Liver (tissue), 9 donors: ENCODE results near the gene TWF2. TPM values are rescaled to one million over a fixed set of nuclear protein-coding genes. Genes with fewer than 3 reads are reported as not detected.
A peak's percentile ranks its signal among the peaks of the same experiment; 100 is the strongest.

Source experiments
- DNase-seq: peaks from one replicate; pipeline ENCODE4 v3.0.0-alpha.2; 2017; ENCODE audit warnings: low spot score
- H3K27ac ChIP-seq, 2 donors: one replicate each; pipeline ENCODE4 v1.7.0; 2013; ENCODE audit warnings: inconsistent platforms in 2 of 2, low read length in 2 of 2, control low read depth in 1 of 2, low read depth in 1 of 2, mild to moderate bottlenecking in 1 of 2
- H3K27me3 ChIP-seq, 4 donors: one replicate each; pipeline versions ENCODE4 v1.6.1 to v1.7.0; 2013; ENCODE audit warnings: low read length in 3 of 4, inconsistent platforms in 1 of 4, mild to moderate bottlenecking in 1 of 4, moderate library complexity in 1 of 4; ENCODE audit not compliant: control insufficient read depth in 4 of 4, insufficient read depth in 4 of 4
- H3K36me3 ChIP-seq, 4 donors: one replicate each; pipeline versions ENCODE4 v1.6.1 to v1.7.0; 2013; ENCODE audit warnings: low read length in 3 of 4, mild to moderate bottlenecking in 3 of 4, low read depth in 1 of 4, moderate library complexity in 1 of 4; ENCODE audit not compliant: control insufficient read depth in 4 of 4, insufficient read depth in 3 of 4
- H3K4me1 ChIP-seq, 4 donors: one replicate each; pipeline versions ENCODE4 v1.6.1 to v1.7.0; 2013; ENCODE audit warnings: low read length in 3 of 4, mild to moderate bottlenecking in 3 of 4, moderate library complexity in 1 of 4; ENCODE audit not compliant: control insufficient read depth in 4 of 4, insufficient read depth in 4 of 4
- H3K4me3 ChIP-seq, 3 donors: one replicate each; pipeline versions ENCODE4 v1.6.1 to v1.7.0; 2013; ENCODE audit warnings: low read length in 3 of 3, control low read depth in 1 of 3, low read depth in 1 of 3, mild to moderate bottlenecking in 1 of 3
- H3K9ac ChIP-seq, 2 donors: one replicate each; pipeline ENCODE4 v1.7.0; 2013; ENCODE audit warnings: low read length in 2 of 2, mild to moderate bottlenecking in 2 of 2, moderate library complexity in 2 of 2, control low read depth in 1 of 2, low read depth in 1 of 2
- H3K9me3 ChIP-seq, 4 donors: one replicate each; pipeline versions ENCODE4 v1.6.1 to v1.7.0; 2013; ENCODE audit warnings: low read length in 3 of 4; ENCODE audit not compliant: control insufficient read depth in 4 of 4
- CTCF ChIP-seq: fragments of 150-350 bp; IDR thresholded peaks from 2 replicates; pipeline ENCODE4 v1.5.1; 2017; ENCODE audit warnings: improper control_type of control experiment, low read depth, low read length; ENCODE audit not compliant: missing input control
- EGR1 ChIP-seq, 2 donors: IDR thresholded peaks; 2 replicates each; pipeline ENCODE4 v1.6.1; 2016 to 2018; ENCODE audit warnings: antibody characterized with exemption in 2 of 2, low read depth in 2 of 2
- FOXA2 ChIP-seq: IDR thresholded peaks from 2 replicates; pipeline ENCODE4 v1.6.1; 2016; ENCODE audit warnings: antibody characterized with exemption
- HNF4A ChIP-seq, 2 donors: conservative IDR thresholded peaks; 2 replicates each; pipeline ENCODE4 v1.6.1; 2016; ENCODE audit warnings: antibody characterized with exemption in 2 of 2, mild to moderate bottlenecking in 2 of 2
- HNF4G ChIP-seq: IDR thresholded peaks from 2 replicates; pipeline ENCODE4 v1.6.1; 2016; ENCODE audit warnings: antibody characterized with exemption
- JUND ChIP-seq, 2 donors: IDR thresholded peaks; 2 replicates each; pipeline ENCODE4 v1.6.1; 2016; ENCODE audit warnings: antibody characterized with exemption in 2 of 2
- NR2F2 ChIP-seq: IDR thresholded peaks from 2 replicates; pipeline ENCODE4 v1.6.1; 2016; ENCODE audit warnings: antibody characterized with exemption
- RAD21 ChIP-seq, 2 donors: IDR thresholded peaks; 2 replicates each; pipeline ENCODE4 v1.6.1; 2016; ENCODE audit warnings: antibody characterized with exemption in 2 of 2, mild to moderate bottlenecking in 2 of 2
- RXRA ChIP-seq, 2 donors: IDR thresholded peaks; 2 replicates each; pipeline ENCODE4 v1.6.1; 2017 to 2018; ENCODE audit warnings: antibody characterized with exemption in 2 of 2, mild to moderate bottlenecking in 1 of 2
- WGBS: extraction: QIAGEN DNeasy Blood & Tissue Kit; methylation state at CpG from one replicate; pipeline ENCODE4 v1.1.7; 2013; 5-methylcytosine and 5-hydroxymethylcytosine counted together
- polyA plus RNA-seq, 2 donors: library from polyadenylated mRNA; stranded (reverse) in 1 of 2; unstranded in 1 of 2; fragments of 200-250 nt in 1 of 2; fragments of >200 nt in 1 of 2; fragmentation: Nextera tagmentation in 1 of 2; extraction: Ambion mirVana in 1 of 2; gene quantifications; one replicate each; pipeline versions ENCODE4 v1.2.1 to v1.2.3, GENCODE V29; 2013 to 2015
- total RNA-seq, 2 donors: library from RNA; depleted of rRNA; stranded (reverse); fragments of >200 nt; gene quantifications; one replicate each; pipeline ENCODE4 v1.2.3, GENCODE V29; 2014
- TF ChIP-seq, protein P1 (sequence below): IDR thresholded peaks from 2 replicates; pipeline ENCODE4 v1.6.1; 2016; ENCODE audit warnings: antibody characterized with exemption
- TF ChIP-seq, protein P2 (sequence below): IDR thresholded peaks from 2 replicates; pipeline ENCODE4 v1.6.1; 2016; ENCODE audit warnings: antibody characterized with exemption, mild to moderate bottlenecking
- donor health status: healthy.
- donor health status: healthy.
- donor health status: healthy.
- donor health status: healthy.
- donor health status: healthy.

TWF2 gene
- total and polyA plus RNA-seq, 4 donors: 12.0 to 26.3 (median 17.6) TPM

DNA sequence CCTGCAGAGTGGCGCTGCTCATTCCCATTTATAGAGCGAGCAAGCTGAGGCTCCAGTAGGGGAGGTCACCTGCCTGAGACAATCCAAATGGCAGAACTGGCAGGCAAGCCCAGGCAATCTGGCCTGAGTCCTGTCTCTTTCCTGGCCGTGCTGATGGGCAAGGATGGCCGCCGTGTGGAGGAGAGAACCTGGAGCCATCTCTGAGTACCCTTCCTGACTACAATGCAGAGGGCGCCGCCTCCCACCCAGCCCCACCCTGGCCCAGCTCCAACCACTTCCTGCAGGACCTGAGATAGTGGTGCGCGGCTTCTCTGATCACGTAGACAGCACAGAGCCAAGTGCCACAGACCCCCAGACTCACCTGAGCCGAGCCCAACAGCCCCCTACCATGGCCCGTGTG, 20.5 kb downstream of the TWF2 start:
- TF ChIP-seq EGR1 (IDR thresholded peaks at IDR 0.05; ENCODE audit: low read depth in 2 of 2): no peak
- TF ChIP-seq, protein P1, sequence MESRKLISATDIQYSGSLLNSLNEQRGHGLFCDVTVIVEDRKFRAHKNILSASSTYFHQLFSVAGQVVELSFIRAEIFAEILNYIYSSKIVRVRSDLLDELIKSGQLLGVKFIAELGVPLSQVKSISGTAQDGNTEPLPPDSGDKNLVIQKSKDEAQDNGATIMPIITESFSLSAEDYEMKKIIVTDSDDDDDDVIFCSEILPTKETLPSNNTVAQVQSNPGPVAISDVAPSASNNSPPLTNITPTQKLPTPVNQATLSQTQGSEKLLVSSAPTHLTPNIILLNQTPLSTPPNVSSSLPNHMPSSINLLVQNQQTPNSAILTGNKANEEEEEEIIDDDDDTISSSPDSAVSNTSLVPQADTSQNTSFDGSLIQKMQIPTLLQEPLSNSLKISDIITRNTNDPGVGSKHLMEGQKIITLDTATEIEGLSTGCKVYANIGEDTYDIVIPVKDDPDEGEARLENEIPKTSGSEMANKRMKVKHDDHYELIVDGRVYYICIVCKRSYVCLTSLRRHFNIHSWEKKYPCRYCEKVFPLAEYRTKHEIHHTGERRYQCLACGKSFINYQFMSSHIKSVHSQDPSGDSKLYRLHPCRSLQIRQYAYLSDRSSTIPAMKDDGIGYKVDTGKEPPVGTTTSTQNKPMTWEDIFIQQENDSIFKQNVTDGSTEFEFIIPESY: no peak
- no peak for TF ChIP-seq HNF4G
- no peak for TF ChIP-seq RAD21 (IDR thresholded peaks at IDR 0.05)
- no peak for TF ChIP-seq NR2F2
- TF ChIP-seq JUND (IDR thresholded peaks at IDR 0.05): no peak
- TF ChIP-seq CTCF: no peak
- no peak for TF ChIP-seq RXRA (IDR thresholded peaks at IDR 0.05)
- TF ChIP-seq, protein P2, sequence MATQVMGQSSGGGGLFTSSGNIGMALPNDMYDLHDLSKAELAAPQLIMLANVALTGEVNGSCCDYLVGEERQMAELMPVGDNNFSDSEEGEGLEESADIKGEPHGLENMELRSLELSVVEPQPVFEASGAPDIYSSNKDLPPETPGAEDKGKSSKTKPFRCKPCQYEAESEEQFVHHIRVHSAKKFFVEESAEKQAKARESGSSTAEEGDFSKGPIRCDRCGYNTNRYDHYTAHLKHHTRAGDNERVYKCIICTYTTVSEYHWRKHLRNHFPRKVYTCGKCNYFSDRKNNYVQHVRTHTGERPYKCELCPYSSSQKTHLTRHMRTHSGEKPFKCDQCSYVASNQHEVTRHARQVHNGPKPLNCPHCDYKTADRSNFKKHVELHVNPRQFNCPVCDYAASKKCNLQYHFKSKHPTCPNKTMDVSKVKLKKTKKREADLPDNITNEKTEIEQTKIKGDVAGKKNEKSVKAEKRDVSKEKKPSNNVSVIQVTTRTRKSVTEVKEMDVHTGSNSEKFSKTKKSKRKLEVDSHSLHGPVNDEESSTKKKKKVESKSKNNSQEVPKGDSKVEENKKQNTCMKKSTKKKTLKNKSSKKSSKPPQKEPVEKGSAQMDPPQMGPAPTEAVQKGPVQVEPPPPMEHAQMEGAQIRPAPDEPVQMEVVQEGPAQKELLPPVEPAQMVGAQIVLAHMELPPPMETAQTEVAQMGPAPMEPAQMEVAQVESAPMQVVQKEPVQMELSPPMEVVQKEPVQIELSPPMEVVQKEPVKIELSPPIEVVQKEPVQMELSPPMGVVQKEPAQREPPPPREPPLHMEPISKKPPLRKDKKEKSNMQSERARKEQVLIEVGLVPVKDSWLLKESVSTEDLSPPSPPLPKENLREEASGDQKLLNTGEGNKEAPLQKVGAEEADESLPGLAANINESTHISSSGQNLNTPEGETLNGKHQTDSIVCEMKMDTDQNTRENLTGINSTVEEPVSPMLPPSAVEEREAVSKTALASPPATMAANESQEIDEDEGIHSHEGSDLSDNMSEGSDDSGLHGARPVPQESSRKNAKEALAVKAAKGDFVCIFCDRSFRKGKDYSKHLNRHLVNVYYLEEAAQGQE: no peak
- H3K4me3 ChIP-seq: no peak overlapping the region
- no peaks in the 10 kb centered on the region for H3K9me3 ChIP-seq
- no peaks in the 10 kb centered on the region for H3K27me3 ChIP-seq
- peak overlapping the region; percentile 75 to 78 for H3K27ac ChIP-seq
- H3K36me3 ChIP-seq: peaks cover 6 to 24% (median 21%) of the 10 kb centered on the region in 4 donors
- 79% methylated on average over 12 of the region's 12 CpGs for WGBS
- no peak for DNase-seq
- H3K4me1 ChIP-seq: peaks cover 0 to 29% (median 15%) of the 10 kb centered on the region in 4 donors
- H3K9ac ChIP-seq: no peak overlapping the region

DNA sequence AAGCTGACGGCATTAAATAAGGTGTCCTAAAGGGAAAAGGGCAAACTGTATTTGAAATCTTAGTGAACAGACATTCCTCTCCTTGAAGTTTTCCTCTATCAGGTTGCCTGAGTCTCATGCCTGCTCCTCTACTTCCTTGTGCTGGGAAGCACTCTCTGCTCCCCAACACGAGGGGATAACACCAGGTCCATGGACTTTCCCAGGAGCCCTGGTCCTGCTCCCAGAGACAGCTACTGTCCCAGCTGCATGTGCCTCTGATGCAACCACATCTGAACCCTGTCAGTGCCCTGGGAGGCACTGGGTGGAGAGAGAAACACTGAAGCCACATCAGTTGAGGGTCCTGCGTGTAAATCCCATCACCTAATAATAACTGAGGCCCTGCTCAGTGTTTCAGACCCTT, 20.9 kb downstream of the TWF2 start:
- Histone ChIP-seq H3K36me3 (peaks cover 7 to 29% (median 24%) of the 10 kb centered on the region in 4 donors), H3K9ac (no peak overlapping the region), H3K27me3 (no peaks in the 10 kb centered on the region), H3K27ac (peak overlapping the region; percentile 75 to 78), H3K4me1 (peaks cover 0 to 29% (median 16%) of the 10 kb centered on the region in 4 donors), H3K9me3 (no peaks in the 10 kb centered on the region), H3K4me3 (no peak overlapping the region)
- WGBS: 69% methylated on average over 3 of the region's 3 CpGs
- TF ChIP-seq HNF4A (conservative IDR thresholded peaks at IDR 0.05) (peak; percentile 37 to 61), JUND (IDR thresholded peaks at IDR 0.05) (peak in 1 of 2 donors; percentile 36), EGR1 (IDR thresholded peaks at IDR 0.05; ENCODE audit: low read depth in 2 of 2) (peak in 1 of 2 donors; percentile 45), RXRA (IDR thresholded peaks at IDR 0.05) (peak; percentile 37 to 61), FOXA2 (no peak)
- no peak for DNase-seq
